H1 (cell line): ENCODE results near the gene ZBED5. TPM values are rescaled to one million over a fixed set of nuclear protein-coding genes. Genes with fewer than 3 reads are reported as not detected.

Source experiments
- CTCF ChIA-PET: fragments of 300-600 bp; sonication (Branson Sonifier 250); formaldehyde crosslinking; loops from one replicate; lab custom pipeline; 2021; ENCODE audit not compliant: partially characterized antibody; lab: Charles Lee
- POLR2A ChIA-PET: fragments of 300-600 bp; sonication (Branson Sonifier 250); formaldehyde crosslinking; loops from one replicate; lab custom pipeline; 2021; ENCODE audit warnings: inconsistent platforms; ENCODE audit not compliant: partially characterized antibody; lab: Charles Lee
- DNase-seq, 2 experiments: peaks; one replicate each; pipeline versions ENCODE4 v3.0.0 to v3.0.0-alpha.2; 2010 to 2022; ENCODE audit warnings: low spot score in 2 of 2, low read depth in 1 of 2, mixed read lengths in 1 of 2
- FAIRE-seq: peaks from 2 replicates; lab custom pipeline; 2011; peaks lifted over from hg19 to GRCh38; lab: Jason Lieb, UNC
- H2AFZ ChIP-seq: 2 replicates; pipeline ENCODE4 v1.8.1; 2012; ENCODE audit warnings: low read length, inconsistent platforms
- H2AK5ac ChIP-seq: 2 replicates; pipeline ENCODE4 v1.6.1; 2013; ENCODE audit warnings: low read depth, low read length
- H2BK120ac ChIP-seq: replicated peaks from 2 replicates; pipeline ENCODE3; 2013; ENCODE audit warnings: low read depth, low read length, inconsistent platforms
- H2BK12ac ChIP-seq: 2 replicates; pipeline ENCODE4 v1.6.1; 2013; ENCODE audit warnings: low read depth, low read length
- H2BK15ac ChIP-seq: 2 replicates; pipeline ENCODE4 v1.6.1; 2013; ENCODE audit warnings: low read length
- H2BK20ac ChIP-seq: 2 replicates; pipeline ENCODE4 v1.6.1; 2013; ENCODE audit warnings: low read length
- H2BK5ac ChIP-seq: 2 replicates; pipeline ENCODE4 v1.6.1; 2013; ENCODE audit warnings: low read depth, low read length
- H3K14ac ChIP-seq: 2 replicates; pipeline ENCODE4 v1.6.1; 2013; ENCODE audit warnings: inconsistent platforms; ENCODE audit not compliant: insufficient read length
- H3K18ac ChIP-seq: 2 replicates; pipeline ENCODE4 v1.6.1; 2013; ENCODE audit warnings: low read length; ENCODE audit errors: extremely low read depth
- H3K23ac ChIP-seq: 2 replicates; pipeline ENCODE4 v1.6.1; 2013; ENCODE audit warnings: inconsistent platforms; ENCODE audit not compliant: insufficient read length
- H3K23me2 ChIP-seq: 2 replicates; pipeline ENCODE4 v1.6.1; 2013; ENCODE audit warnings: low read depth, low read length
- H3K27ac ChIP-seq: 2 replicates; pipeline ENCODE4 v1.6.1; 2011; ENCODE audit warnings: low read depth, low read length, inconsistent platforms
- H3K27me3 ChIP-seq, 4 experiments: replicated peaks in 1 of 4; 1 replicate in 1 of 4; 2 replicates in 3 of 4; pipeline versions ENCODE4 v1.6.1 to v1.8.1; 2011 to 2013; ENCODE audit warnings: low read length in 3 of 4, mild to moderate bottlenecking in 3 of 4, inconsistent platforms in 2 of 4, mixed read lengths in 2 of 4, moderate library complexity in 1 of 4; ENCODE audit not compliant: control insufficient read depth in 3 of 4, insufficient read depth in 3 of 4; ENCODE audit errors: extremely low read depth in 1 of 4
- H3K36me3 ChIP-seq, 4 experiments: 2 replicates each; pipeline versions ENCODE4 v1.6.1 to v1.8.1; 2011 to 2013; ENCODE audit warnings: mild to moderate bottlenecking in 4 of 4, low read length in 3 of 4, moderate library complexity in 2 of 4, control low read depth in 1 of 4, inconsistent platforms in 1 of 4; ENCODE audit not compliant: insufficient read depth in 4 of 4, control insufficient read depth in 2 of 4
- H3K4ac ChIP-seq: replicated peaks from 2 replicates; pipeline ENCODE3; 2013; ENCODE audit warnings: low read length, low read depth, mixed read lengths, inconsistent platforms; ENCODE audit not compliant: insufficient read length
- H3K4me1 ChIP-seq, 4 experiments: replicated peaks in 1 of 4; 1 replicate in 1 of 4; 2 replicates in 3 of 4; pipeline versions ENCODE4 v1.6.1 to v1.8.1; 2011 to 2013; ENCODE audit warnings: low read length in 3 of 4, inconsistent platforms in 2 of 4, mixed read lengths in 1 of 4; ENCODE audit not compliant: insufficient read depth in 4 of 4, control insufficient read depth in 3 of 4
- H3K4me2 ChIP-seq, 2 experiments: 2 replicates each; pipeline versions ENCODE4 v1.6.1 to v1.8.1; 2011 to 2013; ENCODE audit warnings: low read depth in 2 of 2, low read length in 2 of 2, control low read depth in 1 of 2, inconsistent platforms in 1 of 2, mild to moderate bottlenecking in 1 of 2; ENCODE audit not compliant: insufficient read depth in 1 of 2
- H3K4me3 ChIP-seq, 4 experiments: fragments of 200-600, 300-600 bp in 1 of 4; sonication (generic), shearing (Covaris generic), sonication (Bioruptor Twin) in 1 of 4; 2 replicates each; pipeline versions ENCODE4 v1.5.1 to v1.8.1; 2011 to 2016; ENCODE audit warnings: low read length in 4 of 4, low read depth in 3 of 4, control low read depth in 2 of 4, inconsistent platforms in 2 of 4, mild to moderate bottlenecking in 2 of 4, mixed read lengths in 1 of 4, moderate library complexity in 1 of 4; ENCODE audit not compliant: insufficient read depth in 2 of 4; ENCODE audit errors: extremely low read depth in 1 of 4
- H3K56ac ChIP-seq: replicated peaks from 2 replicates; pipeline ENCODE3; 2013; ENCODE audit warnings: low read depth, mild to moderate bottlenecking, mixed read lengths, low read length, inconsistent platforms; ENCODE audit not compliant: insufficient read length
- H3K79me1 ChIP-seq: 2 replicates; pipeline ENCODE4 v1.6.1; 2013; ENCODE audit warnings: low read depth, low read length, control low read depth
- H3K79me2 ChIP-seq, 2 experiments: 2 replicates each; pipeline versions ENCODE4 v1.6.1 to v1.8.1; 2012 to 2013; ENCODE audit warnings: low read length in 2 of 2, mild to moderate bottlenecking in 2 of 2, inconsistent platforms in 1 of 2; ENCODE audit not compliant: insufficient read depth in 2 of 2, control insufficient read depth in 1 of 2
- H3K9ac ChIP-seq, 4 experiments: replicated peaks in 1 of 4; 1 replicate in 1 of 4; 2 replicates in 3 of 4; pipeline versions ENCODE4 v1.6.1 to v1.8.1; 2011 to 2013; ENCODE audit warnings: low read depth in 3 of 4, low read length in 3 of 4, control low read depth in 2 of 4, mild to moderate bottlenecking in 2 of 4, moderate library complexity in 2 of 4, inconsistent platforms in 1 of 4; ENCODE audit errors: extremely low read depth in 1 of 4
- H3K9me3 ChIP-seq, 2 experiments: 2 replicates each; pipeline versions ENCODE4 v1.6.1 to v1.8.1; 2012 to 2013; ENCODE audit warnings: mild to moderate bottlenecking in 2 of 2, moderate library complexity in 2 of 2, control low read depth in 1 of 2, inconsistent platforms in 1 of 2, low read depth in 1 of 2, low read length in 1 of 2, mixed read lengths in 1 of 2; ENCODE audit not compliant: insufficient read depth in 2 of 2
- H4K20me1 ChIP-seq, 2 experiments: replicated peaks in 1 of 2; 2 replicates each; pipeline versions ENCODE3 to v1.8.1; 2011 to 2013; ENCODE audit warnings: inconsistent platforms in 2 of 2, low read length in 2 of 2, mild to moderate bottlenecking in 1 of 2; ENCODE audit not compliant: insufficient read depth in 2 of 2, control insufficient read depth in 1 of 2
- H4K5ac ChIP-seq: 2 replicates; pipeline ENCODE4 v1.6.1; 2013; ENCODE audit warnings: low read length, low read depth, mixed read lengths, inconsistent platforms; ENCODE audit not compliant: insufficient read length
- H4K8ac ChIP-seq: 2 replicates; pipeline ENCODE4 v1.8.0; 2013; ENCODE audit warnings: mild to moderate bottlenecking, moderate library complexity, low read length, inconsistent platforms; ENCODE audit not compliant: insufficient read depth; ENCODE audit errors: extremely low read depth
- H4K91ac ChIP-seq: replicated peaks from 2 replicates; pipeline ENCODE3; 2013; ENCODE audit warnings: low read length, mixed read lengths, inconsistent platforms; ENCODE audit not compliant: insufficient read length
- EP300 ChIP-seq, 2 experiments: IDR thresholded peaks; 1 replicate in 1 of 2; 2 replicates in 1 of 2; pipeline ENCODE4 v1.6.1; 2011 to 2012; ENCODE audit warnings: low read depth in 2 of 2, low read length in 2 of 2, mild to moderate bottlenecking in 2 of 2, borderline replicate concordance in 1 of 2, inconsistent platforms in 1 of 2, moderate library complexity in 1 of 2
- polyA plus RNA-seq, 7 experiments: library from polyadenylated mRNA; depleted of rRNA in 3 of 7; stranded (reverse) in 5 of 7; unstranded in 2 of 7; fragments of >200 nt in 5 of 7; fragments of 200-250 nt in 2 of 7; gene quantifications; 1 replicate in 5 of 7; 2 replicates in 1 of 7; 4 replicates in 1 of 7; pipeline versions ENCODE4 v1.2.1 to v1.2.3, GENCODE V29; 2011 to 2013; ENCODE audit warnings: missing spikeins in 2 of 7, mixed read lengths in 2 of 7
- total RNA-seq: library from RNA; stranded (reverse); fragmentation: NEBNext Ultra II Directional; extraction: Animal tissue kit (Norgen Biotek cat#: 25700); gene quantifications from 2 replicates; pipeline ENCODE4 v1.2.1, GENCODE V29; 2021

ZBED5 gene
- total and polyA plus RNA-seq, 2 of the 8 experiments (the other 6 are each of a cell fraction or from before 2014, with no cell fraction given): 54.2 to 94.7 TPM

DNA sequence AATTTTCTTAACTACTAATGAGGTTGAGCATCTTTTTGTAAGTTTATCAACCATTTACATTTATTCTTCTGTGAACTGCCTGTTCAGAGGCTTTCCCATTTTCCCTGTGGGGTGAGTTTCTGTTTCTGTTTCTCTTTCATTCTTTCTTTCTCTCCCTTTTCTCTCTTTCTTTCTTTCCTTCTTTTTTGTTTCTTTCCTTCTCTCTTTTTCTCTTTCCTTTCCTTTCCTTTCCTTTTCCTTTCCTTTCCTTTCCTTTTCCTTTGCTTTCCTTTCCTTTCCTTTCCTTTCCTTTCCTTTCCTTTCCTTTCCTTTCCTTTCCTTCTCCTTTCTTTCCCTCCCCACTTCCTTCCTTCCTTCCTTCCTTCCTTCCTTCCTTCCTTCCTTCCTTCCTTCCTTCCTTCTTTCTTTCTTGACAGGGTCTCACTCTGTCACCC is 8.0 kb upstream of the ZBED5 start:
- Histone ChIP-seq H3K4me1 (no peaks in the 10 kb centered on the region), H3K9me3 (no peaks in the 10 kb centered on the region), H4K20me1 (no peaks in the 10 kb centered on the region), H2BK5ac (no peak overlapping the region), H2AK5ac (no peak overlapping the region), H3K4me2 (no peak overlapping the region), H2BK12ac (no peak overlapping the region), H3K4ac (no peak overlapping the region), H3K4me3 (no peak overlapping the region), H3K79me1 (no peaks in the 10 kb centered on the region), H3K27me3 (no peaks in the 10 kb centered on the region), H4K91ac (no peak overlapping the region), H2BK20ac (no peak overlapping the region), H3K79me2 (no peaks in the 10 kb centered on the region), H2BK120ac (no peak overlapping the region), H2BK15ac (no peak overlapping the region), H3K27ac (no peak overlapping the region), H3K9ac (no peak overlapping the region), H4K5ac (no peak overlapping the region), H3K36me3 (no peaks in the 10 kb centered on the region), H3K18ac (no peak overlapping the region), H3K56ac (no peak overlapping the region), H3K14ac (no peak overlapping the region), H2AFZ (no peak overlapping the region), H4K8ac (no peak overlapping the region), H3K23ac (no peak overlapping the region), H3K23me2 (no peaks in the 10 kb centered on the region; the same call in 1 of the 2 replicates)
- no peak for FAIRE-seq
- no peak for TF ChIP-seq EP300 (IDR thresholded peaks at IDR 0.05; ENCODE audit: borderline replicate concordance in 1 of 2, low read depth in 2 of 2, low read length in 2 of 2)
- DNase-seq: no peak
- ChIA-PET CTCF (interaction anchor here (0.7 kb wide), 1 partner anchor 153 kb away, joined by 5 read pairs; no protein-coding TSS in a partner anchor), POLR2A (no interaction called here)
